ENCODE results near the gene FAM200B. TPM values are rescaled to one million over a fixed set of nuclear protein-coding genes. Genes with fewer than 3 reads are reported as not detected.

FAM200B gene
- total and polyA plus RNA-seq, 2 of the 4 experiments (the other 2 are of a cell fraction), result 16.7 to 18.5 TPM

DNA sequence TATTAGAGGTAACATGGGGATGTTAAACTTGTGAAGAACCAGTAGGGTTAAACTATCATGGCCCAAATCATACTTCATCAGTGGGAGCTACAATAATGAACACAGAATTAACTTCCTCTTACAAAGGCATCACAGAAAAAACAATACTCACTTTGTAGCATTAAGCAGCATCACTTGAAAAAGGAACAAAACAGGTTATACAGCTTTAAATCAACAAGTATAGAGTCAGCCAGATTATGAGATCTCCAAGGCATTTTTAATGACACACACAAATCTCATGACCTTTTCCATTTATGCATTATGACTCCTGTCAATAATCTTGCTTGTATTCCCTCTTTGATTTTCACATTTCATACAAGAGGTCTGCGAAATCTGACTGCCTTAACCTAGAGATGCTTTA is 44.8 kb upstream of the FAM200B start:
- no TSS peak for BruUV-seq (replicated peaks)
- Histone ChIP-seq H3K79me1 (ENCODE audit: low read depth in 1 of 2, low read length in 2 of 2) (peaks cover 16 to 24% of the 10 kb centered on the region in 2 experiments), H3K14ac (replicated peaks; ENCODE audit: low read depth, low read length) (no peak overlapping the region), H4K20me1 (ENCODE audit: insufficient read depth, low read length) (peaks cover 3% of the 10 kb centered on the region; the same call in 1 of the 2 replicates), H3K56ac (ENCODE audit: extremely low read depth, insufficient read depth, low read length) (no peak overlapping the region), H3K4me2 (ENCODE audit: low read depth, low read length) (no peak overlapping the region), H4K91ac (ENCODE audit: insufficient read depth, low read depth, low read length) (no peak overlapping the region), H3K27me3 (ENCODE audit: control insufficient read depth, insufficient read depth, low read length) (no peaks in the 10 kb centered on the region), H3K36me3 (ENCODE audit: control insufficient read depth, insufficient read depth, low read length) (peaks cover 35% of the 10 kb centered on the region), H4K8ac (ENCODE audit: low read depth in 2 of 2, low read length in 2 of 2) (no peak overlapping the region), H3K4ac (ENCODE audit: low read depth, low read length) (no peak overlapping the region), H3K23ac (ENCODE audit: low read depth, low read length) (no peak overlapping the region), H3K4me1 (ENCODE audit: control insufficient read depth, insufficient read depth, low read length) (no peaks in the 10 kb centered on the region), H2BK15ac (ENCODE audit: low read depth, low read length) (no peak overlapping the region), H2AFZ (replicated peaks; ENCODE audit: low read length, poor library complexity) (no peak overlapping the region), H3K9ac (ENCODE audit: low read depth, low read length) (no peak overlapping the region), H3K18ac (ENCODE audit: low read depth, low read length) (no peak overlapping the region), H2BK5ac (ENCODE audit: low read depth, low read length, poor library complexity, severe bottlenecking) (no peak overlapping the region), H2BK120ac (ENCODE audit: low read depth, low read length) (no peak overlapping the region), H2AK5ac (ENCODE audit: low read depth, low read length) (no peak overlapping the region), H4K5ac (ENCODE audit: low read depth, low read length) (no peak overlapping the region), H3K9me3 (ENCODE audit: control insufficient read depth, insufficient read depth, low read length) (no peaks in the 10 kb centered on the region), H3K27ac (ENCODE audit: insufficient read depth, low read length) (no peak overlapping the region), H2BK20ac (ENCODE audit: low read depth, low read length) (no peak overlapping the region), H2AK9ac (replicated peaks; ENCODE audit: low read depth, low read length, poor library complexity) (no peak overlapping the region), H3K4me3 (ENCODE audit: insufficient read depth, low read depth, low read length) (no peak overlapping the region), H3K9me1 (ENCODE audit: insufficient read depth, low read length) (no peaks in the 10 kb centered on the region; the same call in 1 of the 2 replicates)
- in situ Hi-C loops (cut with MboI; ENCODE audit: low sequenced_read_pairs), result no loop called here
- dilution Hi-C loops (cut with HindIII; ENCODE audit: low sequenced_read_pairs, unreplicated experiment), result no loop called here
- ATAC-seq (ENCODE audit: low read depth) (no peak), DNase-seq (no peak)
- intact Hi-C loops (cut with micrococcal nuclease), result no loop called here
- ChIA-PET POLR2A (ENCODE audit: unreplicated experiment) (no interaction called here), CTCF (no interaction called here)
- no CpG with 5 or more reads among the region's 1 CpG for WGBS, 2 experiments (ENCODE audit: extremely low coverage in 2 of 2, insufficient read length in 1 of 2)
- TF ChIP-seq NFE2L2 (IDR thresholded peaks at IDR 0.05; ENCODE audit: low read depth, low read length), result no peak
- TF ChIP-seq ELK1 (IDR thresholded peaks at IDR 0.05; ENCODE audit: borderline replicate concordance, low read depth, low read length), result no peak
- no peak for TF ChIP-seq SMC3 (IDR thresholded peaks at IDR 0.05; ENCODE audit: low read depth, low read length)
- no peak for TF ChIP-seq RAD21 (IDR thresholded peaks at IDR 0.05; ENCODE audit: low read length)
- no peak for TF ChIP-seq RFX5 (IDR thresholded peaks at IDR 0.05; ENCODE audit: low read depth, low read length)
- TF ChIP-seq CHD1 (IDR thresholded peaks at IDR 0.05; ENCODE audit: low read depth, low read length), result no peak
- TF ChIP-seq MAZ (IDR thresholded peaks at IDR 0.05; ENCODE audit: borderline replicate concordance, low read depth, low read length), result no peak
- no peak for TF ChIP-seq CEBPB (IDR thresholded peaks at IDR 0.05; ENCODE audit: low read depth, low read length)

Data from IMR-90 (cell line).